ENCODE results near the gene RPP25L. TPM values are rescaled to one million over a fixed set of nuclear protein-coding genes. Genes with fewer than 3 reads are reported as not detected.

RPP25L gene
- total and polyA plus RNA-seq, 2 donors from 2014 or later: 21.9 to 73.8 TPM

GRCh38 chr9:34658461-34658860 lies 46.6 kb upstream of the RPP25L start:
- no peaks in the 10 kb centered on the region for H3K9me3 ChIP-seq (ENCODE audit: control insufficient read depth in 2 of 3, insufficient read depth in 1 of 3, low read length in 3 of 3)
- peaks cover under 1 to 5% (median 1%) of the 10 kb centered on the region in 3 donors for H3K4me1 ChIP-seq (ENCODE audit: control insufficient read depth in 2 of 3, insufficient read depth in 2 of 3, low read depth in 1 of 3, low read length in 3 of 3)
- no peak overlapping the region for H3K9ac ChIP-seq (ENCODE audit: low read length in 3 of 3)
- FAIRE-seq: no peak
- H3K27me3 ChIP-seq (ENCODE audit: control insufficient read depth, insufficient read depth, low read length): no peaks in the 10 kb centered on the region
- H3K27ac ChIP-seq (ENCODE audit: low read depth in 2 of 2, low read length in 2 of 2): no peak overlapping the region
- peaks cover 0 to 4% (median 0%) of the 10 kb centered on the region in 3 donors for H3K36me3 ChIP-seq (ENCODE audit: control insufficient read depth in 2 of 3, insufficient read depth in 3 of 3, low read length in 3 of 3)
- DNase-seq: peak in 1 of 5 donors; percentile 72
- intact Hi-C loops (cut with DNase I): no loop called here
- H3K4me3 ChIP-seq (ENCODE audit: low read length in 3 of 3): no peak overlapping the region
- no peak for TF ChIP-seq CTCF (IDR thresholded peaks at IDR 0.05; ENCODE audit: borderline replicate concordance, extremely low read depth, insufficient read depth)

- H3K27me3 ChIP-seq (ENCODE audit: control insufficient read depth, insufficient read depth, low read length): no peaks in the 10 kb centered on the region
- no peak overlapping the region for H3K27ac ChIP-seq (ENCODE audit: low read depth in 2 of 2, low read length in 2 of 2)
- H3K9ac ChIP-seq (ENCODE audit: low read length in 3 of 3): no peak overlapping the region
- intact Hi-C loops (cut with DNase I): no loop called here
- DNase-seq (no peak), FAIRE-seq (no peak)
- no peaks in the 10 kb centered on the region for H3K9me3 ChIP-seq (ENCODE audit: control insufficient read depth in 2 of 3, insufficient read depth in 1 of 3, low read length in 3 of 3)
- H3K4me1 ChIP-seq (ENCODE audit: control insufficient read depth in 2 of 3, insufficient read depth in 2 of 3, low read depth in 1 of 3, low read length in 3 of 3): peaks cover 13 to 20% (median 14%) of the 10 kb centered on the region in 3 donors
- H3K36me3 ChIP-seq (ENCODE audit: control insufficient read depth in 2 of 3, insufficient read depth in 3 of 3, low read length in 3 of 3): peaks cover 0 to 4% (median 0%) of the 10 kb centered on the region in 3 donors
- H3K4me3 ChIP-seq (ENCODE audit: low read length in 3 of 3): no peak overlapping the region
- TF ChIP-seq CTCF (IDR thresholded peaks at IDR 0.05; ENCODE audit: borderline replicate concordance, extremely low read depth, insufficient read depth): no peak
Measured at GRCh38 chr9:34656992-34657391, 45.1 kb upstream of the RPP25L start.

GRCh38 chr9:34655394-34655793 lies 43.5 kb upstream of the RPP25L start:
- no peak for FAIRE-seq
- intact Hi-C loops (cut with DNase I): no loop called here

More at GRCh38 chr9:34655394-34655793, 43.5 kb upstream of the RPP25L start:
- Histone ChIP-seq H3K9me3 (ENCODE audit: control insufficient read depth in 2 of 3, insufficient read depth in 1 of 3, low read length in 3 of 3) (no peaks in the 10 kb centered on the region), H3K9ac (ENCODE audit: low read length in 3 of 3) (no peak overlapping the region), H3K4me1 (ENCODE audit: control insufficient read depth in 2 of 3, insufficient read depth in 2 of 3, low read depth in 1 of 3, low read length in 3 of 3) (peaks cover 16 to 31% (median 20%) of the 10 kb centered on the region in 3 donors), H3K36me3 (ENCODE audit: control insufficient read depth in 2 of 3, insufficient read depth in 3 of 3, low read length in 3 of 3) (peaks cover 0 to 2% (median 0%) of the 10 kb centered on the region in 3 donors), H3K27ac (ENCODE audit: low read depth in 2 of 2, low read length in 2 of 2) (no peak overlapping the region), H3K27me3 (ENCODE audit: control insufficient read depth, insufficient read depth, low read length) (no peaks in the 10 kb centered on the region), H3K4me3 (ENCODE audit: low read length in 3 of 3) (no peak overlapping the region)
- no peak for TF ChIP-seq CTCF (IDR thresholded peaks at IDR 0.05; ENCODE audit: borderline replicate concordance, extremely low read depth, insufficient read depth)
- no peak for DNase-seq
